Measurements from ENCODE around the gene MYCBPAP.

The MYCBPAP gene

DNA sequence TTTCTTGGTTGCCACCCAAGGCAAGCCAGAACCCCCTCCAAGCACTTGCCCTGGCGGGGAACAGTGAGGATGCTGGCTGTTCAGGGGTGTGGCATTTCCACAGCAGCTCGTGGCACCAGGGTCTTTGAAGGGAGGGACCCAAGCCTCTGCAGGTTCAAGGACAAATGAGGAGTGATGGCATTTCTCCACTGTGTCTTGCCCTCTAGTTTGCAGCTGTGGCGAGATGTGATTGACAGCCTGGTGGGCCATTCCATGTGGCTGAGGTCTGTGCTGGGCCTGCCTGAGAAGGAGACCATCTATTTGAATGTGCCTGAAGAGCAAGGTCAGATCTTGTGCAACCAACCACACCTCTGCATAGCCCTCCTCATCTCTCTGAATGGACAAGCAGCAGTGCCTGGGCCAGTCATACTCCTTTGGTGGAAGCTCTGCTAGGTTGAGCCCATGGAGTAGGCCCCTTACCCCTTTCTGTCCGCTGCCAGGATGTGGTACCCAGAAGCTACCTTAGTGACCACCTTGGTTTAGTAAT is 19.8 kb downstream of the MYCBPAP start:
- TF ChIP-seq, protein P1, sequence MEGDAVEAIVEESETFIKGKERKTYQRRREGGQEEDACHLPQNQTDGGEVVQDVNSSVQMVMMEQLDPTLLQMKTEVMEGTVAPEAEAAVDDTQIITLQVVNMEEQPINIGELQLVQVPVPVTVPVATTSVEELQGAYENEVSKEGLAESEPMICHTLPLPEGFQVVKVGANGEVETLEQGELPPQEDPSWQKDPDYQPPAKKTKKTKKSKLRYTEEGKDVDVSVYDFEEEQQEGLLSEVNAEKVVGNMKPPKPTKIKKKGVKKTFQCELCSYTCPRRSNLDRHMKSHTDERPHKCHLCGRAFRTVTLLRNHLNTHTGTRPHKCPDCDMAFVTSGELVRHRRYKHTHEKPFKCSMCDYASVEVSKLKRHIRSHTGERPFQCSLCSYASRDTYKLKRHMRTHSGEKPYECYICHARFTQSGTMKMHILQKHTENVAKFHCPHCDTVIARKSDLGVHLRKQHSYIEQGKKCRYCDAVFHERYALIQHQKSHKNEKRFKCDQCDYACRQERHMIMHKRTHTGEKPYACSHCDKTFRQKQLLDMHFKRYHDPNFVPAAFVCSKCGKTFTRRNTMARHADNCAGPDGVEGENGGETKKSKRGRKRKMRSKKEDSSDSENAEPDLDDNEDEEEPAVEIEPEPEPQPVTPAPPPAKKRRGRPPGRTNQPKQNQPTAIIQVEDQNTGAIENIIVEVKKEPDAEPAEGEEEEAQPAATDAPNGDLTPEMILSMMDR (IDR thresholded peaks at IDR 0.05), result no peak

DNA sequence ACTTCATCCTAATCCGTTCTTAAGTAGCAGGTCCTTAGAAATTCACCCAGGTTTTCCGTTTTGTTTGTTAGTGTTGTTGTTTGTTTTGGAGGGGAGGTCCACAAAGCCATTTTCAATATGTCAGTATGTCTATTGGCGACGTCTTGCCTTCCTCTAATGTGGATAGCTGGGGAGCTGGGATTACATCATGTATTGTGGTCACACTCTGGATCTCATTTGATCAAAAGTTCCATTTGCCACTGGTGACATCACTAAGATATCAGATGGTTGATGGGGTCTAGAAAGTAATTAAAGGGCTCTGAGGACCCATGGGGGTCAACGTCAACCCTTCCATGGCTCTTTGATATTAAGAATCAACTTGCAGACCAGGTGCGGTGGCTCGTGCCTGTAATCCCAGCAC is 21.6 kb downstream of the MYCBPAP start:
- TF ChIP-seq, protein P1 (IDR thresholded peaks at IDR 0.05), result no peak

DNA sequence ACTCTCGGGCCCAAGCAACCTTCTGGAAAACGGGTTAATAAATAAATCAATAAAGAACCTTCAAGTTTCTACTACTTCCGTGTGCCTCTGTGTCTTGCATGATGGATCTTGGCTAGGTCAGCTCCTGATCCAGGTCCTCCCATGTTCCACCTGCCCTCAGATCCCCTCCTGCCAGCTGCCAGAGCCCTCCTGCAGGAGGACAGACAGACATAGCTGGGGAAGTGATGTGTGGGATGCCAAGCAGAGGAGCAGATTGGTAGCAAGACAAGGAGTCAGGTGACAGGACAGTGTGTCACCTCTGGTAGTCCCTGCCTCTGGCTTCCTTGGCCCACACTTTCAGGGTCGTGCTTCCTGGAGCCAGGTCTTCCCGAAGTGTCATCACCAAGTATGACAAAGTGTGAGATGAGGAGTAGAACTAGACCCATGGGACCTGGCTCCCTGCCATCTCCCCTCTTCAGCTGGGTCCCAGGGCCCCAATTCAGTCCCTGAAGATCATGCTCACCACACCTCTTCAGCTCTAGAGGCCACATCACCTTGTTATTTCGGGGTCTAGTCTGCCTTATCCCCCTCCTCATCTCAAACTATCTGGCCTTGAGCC is 23.3 kb downstream of the MYCBPAP start:
- TF ChIP-seq, protein P1 (IDR thresholded peaks at IDR 0.05), result no peak

DNA sequence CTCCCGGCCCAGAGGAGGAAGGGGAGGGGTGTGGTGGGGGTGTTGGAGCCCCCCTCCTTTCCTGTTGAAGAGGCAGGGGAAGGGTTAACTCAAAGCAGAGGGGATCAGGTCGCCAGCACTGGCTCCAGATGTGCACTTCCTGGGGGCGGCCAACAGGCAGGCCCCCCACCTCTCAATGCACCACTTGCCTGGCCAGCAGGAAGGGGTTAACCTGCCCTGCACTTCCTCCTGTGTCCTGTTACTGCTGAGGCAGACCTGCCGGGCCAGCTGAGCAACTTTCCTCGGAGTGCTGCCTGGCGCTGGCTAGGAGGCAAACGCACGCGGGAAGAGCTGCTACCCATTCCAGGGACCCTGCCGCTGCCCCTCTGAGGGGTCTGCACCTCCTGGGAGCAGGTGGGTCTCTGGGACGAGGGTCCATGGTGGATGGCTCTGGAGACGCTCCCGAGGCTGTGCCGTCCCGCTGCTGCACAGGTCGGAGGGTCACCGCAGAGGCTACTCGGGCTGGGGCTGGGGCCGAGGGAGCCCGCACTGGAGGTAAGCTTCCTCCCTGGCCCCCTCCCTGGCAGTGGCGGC is 24.3 kb downstream of the MYCBPAP start, which contains the start of gene EPN3:
EPN3 (plus strand) TSS at position 284 of the 573 bp plus-strand sequence. CDS start 3,822 bp downstream, outside the sequence.
- TF ChIP-seq, protein P1 (IDR thresholded peaks at IDR 0.05), result no peak

DNA sequence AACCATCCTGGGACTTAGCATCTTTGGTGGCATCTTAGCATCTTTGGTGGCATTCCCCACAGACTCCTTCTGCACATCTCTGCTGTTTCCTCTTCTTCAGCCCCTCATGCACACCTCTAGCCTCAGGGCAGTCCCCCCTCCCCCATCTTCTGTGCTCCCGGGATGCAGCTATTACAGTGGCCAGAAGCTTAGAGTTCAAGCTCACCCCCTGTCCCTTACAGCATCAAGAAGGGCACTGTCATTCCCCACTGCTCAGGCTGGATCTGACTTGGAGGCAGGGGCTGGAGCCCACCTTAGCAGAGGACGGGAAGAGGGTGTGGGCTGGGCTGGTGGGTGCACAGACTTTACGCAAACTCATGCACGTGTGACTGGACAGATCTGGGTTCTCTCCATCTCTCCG is 24.9 kb downstream of the MYCBPAP start:
- TF ChIP-seq, protein P1 (IDR thresholded peaks at IDR 0.05), result no peak

DNA sequence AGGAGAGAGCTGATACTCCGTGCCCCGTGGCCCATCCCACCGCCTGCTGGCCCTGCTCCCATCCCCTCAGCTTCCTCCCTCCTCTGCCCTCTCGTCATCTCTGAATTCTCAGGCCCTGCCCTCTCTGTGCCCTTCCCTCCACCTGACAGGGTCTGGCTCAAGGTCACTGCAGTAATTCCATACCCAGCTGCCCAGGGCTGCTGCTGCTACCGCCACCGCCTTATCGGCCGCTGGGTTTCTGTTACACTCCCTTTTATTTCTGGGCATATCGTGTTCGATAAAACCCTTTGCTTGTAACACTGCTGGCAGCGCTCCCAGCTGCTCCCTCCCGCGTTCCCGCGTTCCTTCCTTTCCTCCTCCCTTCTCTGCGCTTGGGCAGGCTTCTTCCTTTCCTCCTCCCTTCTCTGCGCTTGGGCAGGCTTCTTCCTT is 25.5 kb downstream of the MYCBPAP start:
- TF ChIP-seq, protein P1 (IDR thresholded peaks at IDR 0.05), result no peak

DNA sequence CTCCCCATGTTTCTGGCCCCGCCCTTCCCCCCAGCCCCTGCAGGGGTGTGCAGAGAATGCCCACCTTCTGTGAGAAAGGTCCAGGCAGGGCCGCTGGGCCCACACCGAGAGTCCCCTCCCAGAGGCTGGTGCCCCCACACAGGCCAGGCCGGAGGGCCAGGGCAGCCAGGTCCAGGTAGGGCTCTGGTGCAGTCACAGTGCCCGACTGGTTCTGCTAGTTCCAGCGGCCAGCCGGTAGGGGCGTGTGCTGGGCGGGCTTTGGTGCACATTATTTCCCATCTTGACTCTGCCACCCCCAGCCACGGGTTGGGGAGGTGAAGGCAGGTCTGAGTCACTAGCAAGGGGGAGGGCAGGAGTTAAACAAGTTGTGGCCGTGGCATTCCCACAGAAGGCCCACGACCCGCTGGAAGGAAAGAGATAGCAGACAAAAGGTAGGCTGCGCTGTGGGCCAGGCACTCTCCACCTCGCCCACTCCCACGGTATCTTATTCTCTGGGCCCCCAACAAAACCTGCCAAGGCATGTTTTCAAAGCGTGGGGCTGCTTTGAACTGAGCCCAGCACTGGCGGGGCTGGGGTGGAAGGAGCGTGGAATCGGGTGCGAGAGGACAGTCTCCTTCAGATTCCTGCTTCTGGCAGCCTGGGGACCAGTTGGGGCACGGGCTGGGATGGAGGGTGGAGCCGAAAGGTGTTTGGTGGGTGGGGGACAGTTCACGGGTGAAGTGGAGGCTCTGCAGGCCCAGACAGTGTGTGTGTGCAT is 26.2 kb downstream of the MYCBPAP start:
- TF ChIP-seq, protein P1 (IDR thresholded peaks at IDR 0.05), result peak; percentile 52
